H9 (cell line): ENCODE data around the gene ZBTB6. TPM values are rescaled to one million over a fixed set of nuclear protein-coding genes. Genes with fewer than 3 reads are reported as not detected.

Experiments used
- DNase-seq: peaks from one replicate; pipeline ENCODE4 v3.0.0-alpha.2; 2017
- H2AFZ ChIP-seq: one replicate; pipeline ENCODE4 v1.6.1; 2013; ENCODE audit warnings: mild to moderate bottlenecking, low read length, control low read depth, moderate library complexity
- H2AK5ac ChIP-seq: 2 replicates; pipeline ENCODE4 v1.6.1; 2013; ENCODE audit warnings: low read length, control low read depth, mixed read lengths; ENCODE audit not compliant: insufficient read length
- H2BK120ac ChIP-seq: one replicate; pipeline ENCODE4 v1.6.1; 2013; ENCODE audit warnings: low read depth, mild to moderate bottlenecking, low read length, control low read depth, inconsistent platforms; ENCODE audit not compliant: poor library complexity, severe bottlenecking
- H2BK12ac ChIP-seq: 2 replicates; pipeline ENCODE4 v1.6.1; 2013; ENCODE audit warnings: low read length, control low read depth, mixed read lengths, low read depth; ENCODE audit not compliant: insufficient read length
- H2BK15ac ChIP-seq: 2 replicates; pipeline ENCODE4 v1.6.1; 2013; ENCODE audit warnings: low read depth, low read length, control low read depth
- H2BK20ac ChIP-seq: one replicate; pipeline ENCODE4 v1.6.1; 2013; ENCODE audit warnings: low read depth, mild to moderate bottlenecking, low read length, control low read depth, inconsistent platforms; ENCODE audit not compliant: poor library complexity, severe bottlenecking
- H2BK5ac ChIP-seq: 2 replicates; pipeline ENCODE4 v1.6.1; 2013; ENCODE audit warnings: low read length, control low read depth, mixed read lengths; ENCODE audit not compliant: insufficient read length
- H3K14ac ChIP-seq: 2 replicates; pipeline ENCODE4 v1.6.1; 2013; ENCODE audit warnings: low read length, control low read depth; ENCODE audit not compliant: insufficient read depth
- H3K18ac ChIP-seq: 2 replicates; pipeline ENCODE4 v1.6.1; 2013; ENCODE audit warnings: low read depth, mild to moderate bottlenecking, mixed read lengths, low read length, control low read depth; ENCODE audit not compliant: insufficient read length
- H3K23ac ChIP-seq: 2 replicates; pipeline ENCODE4 v1.6.1; 2013; ENCODE audit warnings: low read length, control low read depth, mixed read lengths, low read depth; ENCODE audit not compliant: insufficient read length
- H3K23me2 ChIP-seq: 2 replicates; pipeline ENCODE4 v1.6.1; 2013; ENCODE audit warnings: low read depth, mild to moderate bottlenecking, mixed read lengths, low read length, control low read depth; ENCODE audit not compliant: insufficient read length, poor library complexity, severe bottlenecking
- H3K27ac ChIP-seq: 2 replicates; pipeline ENCODE4 v1.5.1; 2013; ENCODE audit warnings: low read length, control low read depth, mixed read lengths, low read depth; ENCODE audit not compliant: insufficient read length
- H3K27me3 ChIP-seq: 2 replicates; pipeline ENCODE4 v1.6.1; 2013; ENCODE audit warnings: low read length, control low read depth, inconsistent platforms; ENCODE audit not compliant: insufficient read depth
- H3K4ac ChIP-seq: 2 replicates; pipeline ENCODE4 v1.6.1; 2013; ENCODE audit warnings: low read depth, mild to moderate bottlenecking, control low read depth, inconsistent platforms, low read length, moderate library complexity
- H3K4me1 ChIP-seq: 2 replicates; pipeline ENCODE4 v1.6.1; 2013; ENCODE audit warnings: low read length, control low read depth, inconsistent platforms; ENCODE audit not compliant: insufficient read depth
- H3K4me2 ChIP-seq: 2 replicates; pipeline ENCODE4 v1.6.1; 2013; ENCODE audit warnings: low read length, control low read depth, mixed read lengths; ENCODE audit not compliant: insufficient read length, insufficient read depth
- H3K56ac ChIP-seq: 2 replicates; pipeline ENCODE4 v1.6.1; 2013; ENCODE audit warnings: low read depth, mild to moderate bottlenecking, mixed read lengths, low read length, control low read depth; ENCODE audit not compliant: insufficient read length
- H3K79me1 ChIP-seq: 2 replicates; pipeline ENCODE4 v1.6.1; 2013; ENCODE audit warnings: low read depth, mild to moderate bottlenecking, moderate library complexity, low read length, control low read depth, inconsistent platforms; ENCODE audit not compliant: insufficient read depth, poor library complexity, severe bottlenecking
- H3K79me2 ChIP-seq: 2 replicates; pipeline ENCODE4 v1.6.1; 2013; ENCODE audit warnings: low read length, control low read depth, inconsistent platforms; ENCODE audit not compliant: insufficient read depth
- H3K9ac ChIP-seq: 2 replicates; pipeline ENCODE4 v1.6.1; 2013; ENCODE audit warnings: low read length, control low read depth, mixed read lengths; ENCODE audit not compliant: insufficient read length; ENCODE audit errors: extremely low read depth
- H3K9me3 ChIP-seq: one replicate; pipeline ENCODE4 v1.6.1; 2013; ENCODE audit warnings: low read depth, low read length, inconsistent platforms; ENCODE audit not compliant: control insufficient read depth
- H3T11ph ChIP-seq: one replicate; pipeline ENCODE4 v1.6.1; 2013; ENCODE audit warnings: mild to moderate bottlenecking, low read length, control low read depth, inconsistent platforms
- H4K20me1 ChIP-seq: one replicate; pipeline ENCODE4 v1.6.1; 2013; ENCODE audit not compliant: control insufficient read depth, insufficient read length, insufficient read depth
- H4K5ac ChIP-seq: 2 replicates; pipeline ENCODE4 v1.6.1; 2013; ENCODE audit warnings: low read depth, mild to moderate bottlenecking, mixed read lengths, low read length, control low read depth; ENCODE audit not compliant: insufficient read length
- H4K8ac ChIP-seq: replicated peaks from 2 replicates; pipeline ENCODE4 v1.6.1; 2013; ENCODE audit warnings: low read length, control low read depth, mixed read lengths, low read depth; ENCODE audit not compliant: insufficient read length
- H4K91ac ChIP-seq: 2 replicates; pipeline ENCODE4 v1.6.1; 2013; ENCODE audit warnings: low read depth, mild to moderate bottlenecking, moderate library complexity, mixed read lengths, low read length, control low read depth; ENCODE audit not compliant: insufficient read length
- H3K27ac Mint-ChIP-seq, 3 experiments: 2 replicates in 2 of 3; 3 replicates in 1 of 3; pipeline ENCODE4 v1.8.0; 2020 to 2021; ENCODE audit warnings: mixed read lengths in 3 of 3, mild to moderate bottlenecking in 1 of 3, moderate library complexity in 1 of 3
- H3K27me3 Mint-ChIP-seq: 2 replicates; pipeline ENCODE4 v1.8.0; 2021; ENCODE audit warnings: low read depth, mild to moderate bottlenecking, moderate library complexity, mixed read lengths
- H3K36me3 Mint-ChIP-seq, 3 experiments: 2 replicates in 2 of 3; 3 replicates in 1 of 3; pipeline ENCODE4 v1.8.0; 2020 to 2021; ENCODE audit warnings: low read depth in 3 of 3, mixed read lengths in 3 of 3; ENCODE audit not compliant: insufficient read depth in 1 of 3
- H3K4me1 Mint-ChIP-seq, 2 experiments: 2 replicates each; pipeline ENCODE4 v1.8.0; 2020; ENCODE audit warnings: mixed read lengths in 2 of 2
- H3K4me3 Mint-ChIP-seq, 2 experiments: 2 replicates in 1 of 2; 3 replicates in 1 of 2; pipeline ENCODE4 v1.8.0; 2020 to 2021; ENCODE audit warnings: mild to moderate bottlenecking in 2 of 2, mixed read lengths in 2 of 2, moderate library complexity in 1 of 2
- H3K9me3 Mint-ChIP-seq, 2 experiments: 2 replicates in 1 of 2; 3 replicates in 1 of 2; pipeline ENCODE4 v1.8.0; 2020; ENCODE audit warnings: mild to moderate bottlenecking in 2 of 2, mixed read lengths in 2 of 2, moderate library complexity in 1 of 2
- CTCF ChIP-seq: fragments of 200-600 bp; sonication (generic); conservative IDR thresholded peaks from 3 replicates; pipeline ENCODE4 v1.8.0; 2021; ENCODE audit warnings: antibody characterized with exemption, mild to moderate bottlenecking
- WGBS: extraction: QIAGEN DNeasy Blood & Tissue Kit; methylation state at CpG from one replicate; pipeline ENCODE4 v1.1.7; 2013; ENCODE audit warnings: missing lambda C conversion rate, low lambda C conversion rate, mixed read lengths; ENCODE audit not compliant: insufficient read length; ENCODE audit errors: extremely low coverage; 5-methylcytosine and 5-hydroxymethylcytosine counted together
- total RNA-seq: library from RNA; stranded (reverse); gene quantifications from 2 replicates; pipeline ENCODE4 v1.2.1, GENCODE V29; 2021

Gene ZBTB6
- total RNA-seq, 1 experiment from 2014 or later, result 10.2 TPM

- no peak overlapping the region for H3K23ac ChIP-seq
- H2BK12ac ChIP-seq, result no peak overlapping the region
- no peak overlapping the region for H2BK20ac ChIP-seq
- TF ChIP-seq CTCF, result no peak
- peaks cover 0 to 2% of the 10 kb centered on the region in 2 experiments; a peak in 3 of 5 replicates for H3K9me3 Mint-ChIP-seq
- H3K27me3 ChIP-seq, result no peaks in the 10 kb centered on the region
- no peaks in the 10 kb centered on the region for H4K20me1 ChIP-seq
- no peaks in the 10 kb centered on the region for H3K27me3 Mint-ChIP-seq
- H3K4me1 ChIP-seq, result no peaks in the 10 kb centered on the region
- H2BK120ac ChIP-seq, result no peak overlapping the region
- H3K18ac ChIP-seq, result no peak overlapping the region
- H2BK5ac ChIP-seq, result no peak overlapping the region
- no peak overlapping the region for H2AK5ac ChIP-seq
- no peak overlapping the region for H4K91ac ChIP-seq
- no peaks in the 10 kb centered on the region for H3K9me3 ChIP-seq
- peaks cover 51 to 81% (median 73%) of the 10 kb centered on the region in 3 experiments for H3K36me3 Mint-ChIP-seq
- no peak overlapping the region for H3K14ac ChIP-seq
- H3K4ac ChIP-seq, result no peak overlapping the region
- H3K79me2 ChIP-seq, result no peaks in the 10 kb centered on the region
- H2BK15ac ChIP-seq, result no peak overlapping the region
- no peaks in the 10 kb centered on the region for H3K23me2 ChIP-seq
- H4K5ac ChIP-seq, result no peak overlapping the region
- no peak overlapping the region for H3T11ph ChIP-seq
- H3K4me3 Mint-ChIP-seq, result no peak overlapping the region
- no peak overlapping the region for H3K4me2 ChIP-seq
- no peak overlapping the region for H3K56ac ChIP-seq
- no peak overlapping the region for H3K27ac Mint-ChIP-seq
- no peak for DNase-seq
- H3K4me1 Mint-ChIP-seq, result no peaks in the 10 kb centered on the region
- H2AFZ ChIP-seq, result no peak overlapping the region
- no peak overlapping the region for H4K8ac ChIP-seq
- H3K9ac ChIP-seq, result no peak overlapping the region
- H3K27ac ChIP-seq, result no peak overlapping the region
- no peaks in the 10 kb centered on the region for H3K79me1 ChIP-seq
- WGBS, result no CpG with 5 or more reads among the region's 8 CpGs
These were observed 52.6 kb downstream of the ZBTB6 start for GRCh38 chr9:122860319-122861142.

Other genes starting within 250 kb of the ZBTB6 start
- gene OR1L3, start 238.2 kb downstream of the ZBTB6 start, total RNA-seq, result not detected in 2 replicates
- not detected in 2 replicates for gene OR1L4, start 189.3 kb downstream of the ZBTB6 start, total RNA-seq
- not detected in 2 replicates for gene OR1L6, start 171.0 kb downstream of the ZBTB6 start, total RNA-seq
- gene OR5C1, start 124.4 kb downstream of the ZBTB6 start, total RNA-seq, result not detected in 2 replicates
- gene OR1K1, start 113.2 kb downstream of the ZBTB6 start, total RNA-seq, result not detected in 2 replicates
- 24.3 and 25.6 TPM in 2 replicates for gene PDCL, start 84.7 kb downstream of the ZBTB6 start, total RNA-seq
- 49.0 and 49.8 TPM in 2 replicates for gene RC3H2, start 8.0 kb downstream of the ZBTB6 start, total RNA-seq
- gene ZBTB26, start 18.2 kb upstream of the ZBTB6 start, total RNA-seq, result 5.8 and 6.1 TPM in 2 replicates
- 31.6 and 33.5 TPM in 2 replicates for gene RABGAP1, start 27.7 kb upstream of the ZBTB6 start, total RNA-seq
- 0.87 and 1.0 TPM in 2 replicates for gene GPR21, start 120.3 kb upstream of the ZBTB6 start, total RNA-seq